Activated B cell treated with CpG ODN at 0.5 μM for 24 hours (primary cell): ENCODE data around the gene RAP1GAP2. TPM values are rescaled to one million over a fixed set of nuclear protein-coding genes. Genes with fewer than 3 reads are reported as not detected.

Source experiments
- ATAC-seq: fragments of 200-7000 bp; cut with Tn5 transposase; one replicate; pipeline ENCODE4 v1.10.0; 2021; ENCODE audit warnings: low read depth, mild to moderate bottlenecking, moderate library complexity
- CTCF ChIA-PET: fragments of 350-600 bp; sonication (Branson Sonifier 250); formaldehyde crosslinking; loops from one replicate; lab custom pipeline; 2021; ENCODE audit warnings: antibody characterized with exemption; lab: Charles Lee
- POLR2A ChIA-PET: fragments of 350-600 bp; sonication (Branson Sonifier 250); formaldehyde crosslinking; loops from one replicate; lab custom pipeline; 2021; ENCODE audit warnings: antibody characterized with exemption; lab: Charles Lee
- DNase-seq: peaks from one replicate; pipeline ENCODE4 v3.0.0; 2022
- H3K27ac Mint-ChIP-seq: one replicate; pipeline ENCODE4 v1.8.0; 2020; ENCODE audit warnings: mixed read lengths
- H3K27me3 Mint-ChIP-seq: one replicate; pipeline ENCODE4 v1.8.0; 2021; ENCODE audit warnings: mixed read lengths
- H3K36me3 Mint-ChIP-seq: one replicate; pipeline ENCODE4 v1.8.0; 2021; ENCODE audit warnings: low read depth, mixed read lengths
- H3K4me1 Mint-ChIP-seq: one replicate; pipeline ENCODE4 v1.8.0; 2021; ENCODE audit warnings: mixed read lengths
- H3K4me3 Mint-ChIP-seq: one replicate; pipeline ENCODE4 v1.8.0; 2020; ENCODE audit warnings: mild to moderate bottlenecking, mixed read lengths
- H3K9me3 Mint-ChIP-seq: one replicate; pipeline ENCODE4 v1.8.0; 2020; ENCODE audit warnings: mixed read lengths
- CTCF ChIP-seq: fragments of 200-600 bp; IDR thresholded peaks from one replicate; pipeline ENCODE4 v1.8.0; 2022; ENCODE audit warnings: antibody characterized with exemption, mild to moderate bottlenecking
- intact Hi-C: fragments of 100-400 bp; cut with micrococcal nuclease; formaldehyde crosslinking; loops from one replicate; pipeline ENCODE4 v1.15.1; 2024
- total RNA-seq: library from RNA; stranded (reverse); gene quantifications from 2 replicates; pipeline ENCODE4 v1.2.3, GENCODE V29; 2022

Gene RAP1GAP2
- total RNA-seq, 1 donor from 2014 or later, result 2.6 TPM

DNA sequence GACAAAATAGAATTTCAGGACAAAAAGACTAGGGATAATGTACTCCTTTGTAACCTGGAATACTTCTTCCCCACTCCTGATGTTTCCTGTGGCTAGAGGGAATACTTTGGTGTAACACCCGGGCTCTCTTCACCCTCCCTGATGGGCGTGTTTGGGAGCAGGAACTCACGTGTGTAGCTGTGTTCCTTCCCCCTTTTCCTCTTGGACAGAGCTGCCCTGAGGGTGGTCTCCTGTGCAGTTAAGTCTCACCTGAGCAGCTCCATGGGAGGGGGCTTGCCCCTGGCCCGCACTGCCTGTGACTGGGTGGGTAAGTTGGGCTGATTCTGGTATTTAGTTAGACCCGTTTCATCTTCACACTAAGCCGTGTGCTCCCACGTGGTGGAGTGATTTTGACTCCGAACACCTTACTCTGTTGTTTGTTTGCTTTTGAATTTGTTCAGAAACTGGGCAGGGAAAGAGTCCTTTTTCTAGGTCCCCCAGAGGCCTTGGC is 179.3 kb downstream of the RAP1GAP2 start:
- Mint-ChIP-seq H3K4me1 (no peaks in the 10 kb centered on the region), H3K36me3 (peaks cover 7% of the 10 kb centered on the region), H3K27me3 (no peaks in the 10 kb centered on the region), H3K4me3 (no peak overlapping the region), H3K9me3 (no peaks in the 10 kb centered on the region), H3K27ac (no peak overlapping the region)
- DNase-seq (no peak), ATAC-seq (no peak)
- CTCF ChIA-PET, result interaction anchor here (1.0 kb wide), 1 partner anchor 37 kb away, joined by 5 read pairs; no protein-coding TSS in a partner anchor
- POLR2A ChIA-PET, result no interaction called here
- no peak for TF ChIP-seq CTCF
- intact Hi-C loops, result no loop called here

GRCh38 chr17:2977157-2977556 is 180.9 kb downstream of the RAP1GAP2 start:
- no peak for DNase-seq
- ChIA-PET POLR2A (no interaction called here), CTCF (no interaction called here)
- H3K36me3 Mint-ChIP-seq, result peaks cover 16% of the 10 kb centered on the region
- no peak for ATAC-seq
- H3K27ac Mint-ChIP-seq, result no peak overlapping the region
- TF ChIP-seq CTCF, result no peak
- no peak overlapping the region for H3K4me3 Mint-ChIP-seq
- H3K9me3 Mint-ChIP-seq, result no peaks in the 10 kb centered on the region
- intact Hi-C loops, result no loop called here
- H3K4me1 Mint-ChIP-seq, result no peaks in the 10 kb centered on the region
- H3K27me3 Mint-ChIP-seq, result no peaks in the 10 kb centered on the region

- ATAC-seq, result no peak
- Mint-ChIP-seq H3K4me3 (no peak overlapping the region), H3K4me1 (no peaks in the 10 kb centered on the region), H3K36me3 (peaks cover 24% of the 10 kb centered on the region), H3K27me3 (no peaks in the 10 kb centered on the region), H3K9me3 (no peaks in the 10 kb centered on the region), H3K27ac (no peak overlapping the region)
- no peak for TF ChIP-seq CTCF
- POLR2A ChIA-PET, result no interaction called here
- CTCF ChIA-PET, result no interaction called here
- intact Hi-C loops, result no loop called here
- no peak for DNase-seq
These were observed 181.9 kb downstream of the RAP1GAP2 start for GRCh38 chr17:2978116-2978515.

- no peak for DNase-seq
- no peaks in the 10 kb centered on the region for H3K9me3 Mint-ChIP-seq
- no peak for ATAC-seq
- intact Hi-C loops, result no loop called here
- no peak for TF ChIP-seq CTCF
- peaks cover 28% of the 10 kb centered on the region for H3K36me3 Mint-ChIP-seq
- POLR2A ChIA-PET, result interaction anchor here (0.6 kb wide), 1 partner anchor 190 kb away, joined by 5 read pairs; no protein-coding TSS in a partner anchor
- H3K4me3 Mint-ChIP-seq, result no peak overlapping the region
- H3K27me3 Mint-ChIP-seq, result no peaks in the 10 kb centered on the region
- CTCF ChIA-PET, result interaction anchor here (0.6 kb wide), 1 partner anchor 1034 kb away, joined by 3 read pairs; no protein-coding TSS in a partner anchor
- no peak overlapping the region for H3K27ac Mint-ChIP-seq
- no peaks in the 10 kb centered on the region for H3K4me1 Mint-ChIP-seq
These were observed 182.8 kb downstream of the RAP1GAP2 start for GRCh38 chr17:2978991-2979390.

- Mint-ChIP-seq H3K4me1 (no peaks in the 10 kb centered on the region), H3K36me3 (peaks cover 36% of the 10 kb centered on the region), H3K9me3 (no peaks in the 10 kb centered on the region), H3K27ac (no peak overlapping the region), H3K27me3 (no peaks in the 10 kb centered on the region), H3K4me3 (no peak overlapping the region)
- no peak for DNase-seq
- ChIA-PET POLR2A (interaction anchor here (0.6 kb wide), 1 partner anchor 65 kb away, joined by 3 read pairs; no protein-coding TSS in a partner anchor), CTCF (no interaction called here)
- intact Hi-C loops, result no loop called here
- TF ChIP-seq CTCF, result no peak
- ATAC-seq, result no peak
These were observed 184.1 kb downstream of the RAP1GAP2 start for GRCh38 chr17:2980211-2980903.
